BLaER1 (cell line): Measurements from ENCODE around the gene DTX1.

Source experiments
- H3K27ac ChIP-seq: shearing (Covaris generic); formaldehyde crosslinking; 2 replicates; pipeline ENCODE4 v1.8.1; 2022
- H3K27me3 ChIP-seq: shearing (Covaris generic); formaldehyde crosslinking; 2 replicates; pipeline ENCODE4 v1.8.1; 2022
- H3K36me3 ChIP-seq: shearing (Covaris generic); formaldehyde crosslinking; 2 replicates; pipeline ENCODE4 v1.8.1; 2022
- H3K4me1 ChIP-seq: shearing (Covaris generic); formaldehyde crosslinking; 2 replicates; pipeline ENCODE4 v1.8.1; 2022
- H3K4me2 ChIP-seq: shearing (Covaris generic); formaldehyde crosslinking; 2 replicates; pipeline ENCODE4 v1.8.1; 2022
- H3K4me3 ChIP-seq: shearing (Covaris generic); formaldehyde crosslinking; 2 replicates; pipeline ENCODE4 v1.8.1; 2022
- H3K9ac ChIP-seq: shearing (Covaris generic); formaldehyde crosslinking; 2 replicates; pipeline ENCODE4 v1.8.1; 2022
- H3K9me3 ChIP-seq: shearing (Covaris generic); formaldehyde crosslinking; 2 replicates; pipeline ENCODE4 v1.8.1; 2022
- H4K20me1 ChIP-seq: shearing (Covaris generic); formaldehyde crosslinking; 2 replicates; pipeline ENCODE4 v1.8.1; 2022
- Cebpa-rat ChIP-seq: shearing (Covaris generic); IDR thresholded peaks from 2 replicates; pipeline ENCODE4 v1.8.1; 2022

The DTX1 gene

DNA sequence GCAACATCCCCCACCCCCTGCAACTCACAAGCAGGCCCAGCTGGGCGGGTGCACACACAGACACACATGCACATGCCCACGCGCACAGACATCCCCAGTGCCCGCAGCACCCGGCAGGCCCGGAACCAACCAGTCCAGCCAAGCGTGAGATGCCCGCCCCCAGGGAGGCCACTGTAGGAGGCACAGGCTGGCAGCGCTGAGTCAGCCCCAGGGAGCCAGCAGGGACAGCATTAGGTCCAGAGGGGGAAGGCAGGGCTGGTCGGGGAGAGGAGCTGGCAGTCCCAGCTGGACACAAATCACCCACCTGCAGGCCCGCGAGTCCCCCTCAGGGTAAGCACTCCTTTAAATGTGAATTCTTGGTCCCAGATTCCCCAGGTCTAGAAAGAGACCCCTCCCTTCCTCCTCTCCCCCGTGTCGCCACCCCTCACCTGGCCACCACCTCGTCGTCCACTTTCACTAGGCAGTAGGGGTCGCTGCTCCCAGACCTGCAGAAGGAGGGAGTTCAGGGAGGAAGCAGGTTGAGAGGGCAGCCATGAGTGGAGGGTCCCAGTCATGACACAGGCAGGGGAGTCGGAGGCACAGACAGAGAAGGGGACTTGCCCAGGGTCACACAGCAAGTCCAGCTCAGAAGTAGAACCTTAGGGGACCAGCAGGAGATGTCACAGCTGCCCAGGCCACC lies 74.1 kb downstream of the DTX1 start:
- Histone ChIP-seq H3K27ac (peak overlapping the region; percentile 67), H3K9me3 (no peaks in the 10 kb centered on the region), H3K36me3 (peaks cover 22% of the 10 kb centered on the region; the same call in 1 of the 2 replicates), H4K20me1 (peaks cover 80% of the 10 kb centered on the region), H3K4me1 (peaks cover 80% of the 10 kb centered on the region), H3K4me2 (peak overlapping the region; percentile 92), H3K27me3 (peaks cover 10% of the 10 kb centered on the region; the same call in 1 of the 2 replicates), H3K4me3 (peak overlapping the region; percentile 46), H3K9ac (peak overlapping the region; percentile 65)
- TF ChIP-seq Cebpa-rat = no peak

DNA sequence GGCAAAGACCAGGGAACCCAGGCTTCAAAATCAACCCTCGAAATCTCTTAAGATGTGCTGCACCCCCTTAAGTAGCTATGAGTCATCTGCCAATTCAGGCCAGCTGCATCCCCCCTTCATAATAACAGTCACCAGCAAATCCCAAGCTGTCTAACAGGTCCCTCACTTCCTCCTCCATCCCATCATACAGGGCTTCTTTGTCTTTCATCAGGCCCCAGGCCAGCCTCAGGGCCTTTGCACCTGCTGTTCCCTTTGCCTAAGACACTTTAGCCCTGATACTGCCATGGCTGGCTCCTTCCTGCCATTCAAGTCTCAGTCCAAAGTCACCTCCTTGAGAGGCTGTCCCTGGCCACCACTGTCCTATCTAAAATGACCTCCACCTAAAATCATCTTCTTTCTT lies 75.0 kb downstream of the DTX1 start:
- Histone ChIP-seq H4K20me1 (peaks cover 72% of the 10 kb centered on the region), H3K9me3 (no peaks in the 10 kb centered on the region), H3K4me1 (peaks cover 89% of the 10 kb centered on the region), H3K4me3 (no peak overlapping the region), H3K27ac (peak overlapping the region; percentile 49; the same call in 1 of the 2 replicates), H3K4me2 (peak overlapping the region; percentile 92), H3K9ac (no peak overlapping the region), H3K27me3 (peaks cover 10% of the 10 kb centered on the region; the same call in 1 of the 2 replicates), H3K36me3 (peaks cover 13% of the 10 kb centered on the region; the same call in 1 of the 2 replicates)
- no peak for TF ChIP-seq Cebpa-rat

GRCh38 chr12:113133036-113133435 lies 76.5 kb downstream of the DTX1 start:
- Histone ChIP-seq H3K27me3 (peaks cover 10% of the 10 kb centered on the region; the same call in 1 of the 2 replicates), H4K20me1 (peaks cover 61% of the 10 kb centered on the region), H3K9me3 (no peaks in the 10 kb centered on the region), H3K36me3 (peaks cover under 1% of the 10 kb centered on the region; the same call in 1 of the 2 replicates), H3K27ac (peak overlapping the region; percentile 44; the same call in 1 of the 2 replicates), H3K4me2 (peak overlapping the region; percentile 92), H3K9ac (peak overlapping the region; percentile 80), H3K4me1 (peaks cover 97% of the 10 kb centered on the region), H3K4me3 (peak overlapping the region; percentile 81; the same call in 1 of the 2 replicates)
- TF ChIP-seq Cebpa-rat = no peak

DNA sequence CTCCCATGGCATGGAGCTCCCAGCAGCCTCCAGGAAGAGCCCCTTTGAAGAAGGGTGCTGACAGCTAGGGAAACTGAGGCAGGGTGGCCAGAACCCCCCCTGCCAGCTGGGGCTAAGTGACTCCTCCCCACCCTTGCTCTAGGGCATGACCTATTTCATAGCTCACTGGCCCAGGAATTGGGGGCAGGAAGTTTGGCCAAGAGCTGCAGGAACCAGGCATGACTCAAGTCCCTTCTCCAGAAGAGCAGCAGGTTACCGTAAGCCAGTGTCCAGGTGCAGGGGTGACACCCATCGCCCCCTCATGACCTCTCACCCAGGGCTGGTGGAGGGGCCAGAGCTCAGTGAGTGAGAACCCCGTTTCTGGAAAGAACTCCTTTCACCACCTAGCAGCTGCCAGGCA lies 77.1 kb downstream of the DTX1 start:
- Histone ChIP-seq H3K36me3 (no peaks in the 10 kb centered on the region), H4K20me1 (peaks cover 55% of the 10 kb centered on the region), H3K4me1 (peaks cover 97% of the 10 kb centered on the region), H3K4me3 (peak overlapping the region; percentile 81), H3K4me2 (peak overlapping the region; percentile 92), H3K9me3 (no peaks in the 10 kb centered on the region), H3K27ac (peak overlapping the region; percentile 44), H3K9ac (peak overlapping the region; percentile 80), H3K27me3 (peaks cover 10% of the 10 kb centered on the region; the same call in 1 of the 2 replicates)
- no peak for TF ChIP-seq Cebpa-rat

DNA sequence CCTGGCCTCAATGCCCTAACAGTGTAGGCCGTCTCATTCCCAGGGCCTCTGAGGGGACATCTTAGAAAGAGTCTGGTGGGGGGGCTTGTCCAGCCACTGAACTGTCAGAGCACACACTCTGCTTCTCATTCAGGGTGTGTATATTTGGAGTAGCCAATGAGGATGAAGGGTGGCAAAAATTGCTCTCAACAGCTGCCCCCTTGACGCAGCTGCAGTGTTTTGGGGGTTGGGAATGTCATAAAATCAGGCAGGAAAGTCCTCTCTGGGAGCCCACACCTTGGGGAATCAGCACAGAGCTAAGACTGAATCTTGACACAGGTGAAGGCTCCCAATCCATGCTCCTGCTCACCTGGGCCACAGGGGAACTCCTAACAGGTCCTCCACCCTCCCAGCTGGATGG lies 77.5 kb downstream of the DTX1 start:
- Histone ChIP-seq H4K20me1 (peaks cover 51% of the 10 kb centered on the region), H3K9ac (peak overlapping the region; percentile 80), H3K4me2 (peak overlapping the region; percentile 92), H3K36me3 (no peaks in the 10 kb centered on the region), H3K27ac (peak overlapping the region; percentile 85; the same call in 1 of the 2 replicates), H3K27me3 (peaks cover 10% of the 10 kb centered on the region; the same call in 1 of the 2 replicates), H3K4me1 (peaks cover 97% of the 10 kb centered on the region), H3K9me3 (no peaks in the 10 kb centered on the region), H3K4me3 (peak overlapping the region; percentile 81)
- no peak for TF ChIP-seq Cebpa-rat

- Histone ChIP-seq H3K4me2 (peak overlapping the region; percentile 92), H3K36me3 (no peaks in the 10 kb centered on the region), H3K4me3 (peak overlapping the region; percentile 81), H3K9me3 (no peaks in the 10 kb centered on the region), H3K9ac (peak overlapping the region; percentile 80), H3K4me1 (peaks cover 96% of the 10 kb centered on the region), H3K27ac (peak overlapping the region; percentile 85), H4K20me1 (peaks cover 46% of the 10 kb centered on the region), H3K27me3 (peaks cover 10% of the 10 kb centered on the region; the same call in 1 of the 2 replicates)
- TF ChIP-seq Cebpa-rat = no peak
Observed at GRCh38 chr12:113134521-113134951, 78.0 kb downstream of the DTX1 start.

GRCh38 chr12:113135178-113136127 lies 78.9 kb downstream of the DTX1 start, which contains the start of gene RASAL1:
Gene RASAL1 (minus strand): TSS chr12:113135761. CDS start chr12:113135462, 299 bp downstream.
- Histone ChIP-seq H3K27ac (peak within 1 kb of the TSS; percentile 85), H3K4me1 (peaks cover 96% of the 10 kb centered on the region), H3K36me3 (no peaks in the 10 kb centered on the region), H4K20me1 (peaks cover 37% of the 10 kb centered on the region), H3K4me2 (peak within 1 kb of the TSS; percentile 92), H3K9me3 (no peaks in the 10 kb centered on the region), H3K9ac (peak within 1 kb of the TSS; percentile 80), H3K27me3 (peaks cover 10% of the 10 kb centered on the region; the same call in 1 of the 2 replicates), H3K4me3 (peak within 1 kb of the TSS; percentile 81)
- TF ChIP-seq Cebpa-rat = no peak

DNA sequence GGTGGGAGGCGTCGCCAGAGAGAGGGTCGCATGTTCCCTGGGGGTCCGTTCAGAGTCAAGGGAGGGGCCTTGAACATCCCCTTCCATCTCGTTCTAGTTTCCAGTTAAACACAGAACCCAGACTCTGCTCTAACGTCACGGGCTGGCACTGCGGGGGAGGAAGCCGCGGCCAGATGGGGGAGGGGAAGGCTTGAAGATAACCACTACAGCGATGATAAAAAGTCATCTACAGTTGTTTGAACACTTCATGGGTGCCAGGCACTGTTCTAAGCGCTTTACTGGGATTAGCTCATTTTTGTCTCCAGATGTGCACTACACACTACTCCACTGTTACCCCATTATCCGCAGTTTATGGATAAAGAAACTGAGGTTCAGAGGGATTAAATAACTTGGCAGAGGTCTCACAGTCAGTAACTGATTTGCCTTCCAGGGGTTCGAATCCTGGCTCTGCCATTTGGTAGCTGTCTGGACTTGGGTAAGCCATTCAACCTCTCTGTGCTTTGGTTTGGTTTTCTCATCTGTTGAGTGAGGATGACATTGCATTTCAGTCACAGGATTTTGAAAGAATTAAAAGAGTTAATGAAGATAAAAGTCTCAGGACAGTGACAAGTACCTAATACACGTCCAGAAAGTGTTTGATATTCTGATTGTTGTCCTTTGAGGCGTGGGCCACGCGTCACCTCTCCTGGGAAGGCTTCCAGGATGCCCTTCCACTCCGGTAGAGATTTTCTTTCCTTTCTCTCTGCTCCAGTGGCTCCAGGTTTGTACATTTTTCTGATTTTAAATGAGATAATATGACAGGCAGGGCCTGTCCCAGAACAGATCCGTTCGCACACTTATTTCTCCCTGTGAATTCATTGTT lies 79.8 kb downstream of the DTX1 start:
- Histone ChIP-seq H3K9me3 (no peaks in the 10 kb centered on the region), H3K27ac (peak overlapping the region; percentile 47), H3K4me1 (peaks cover 96% of the 10 kb centered on the region), H3K4me3 (peak overlapping the region; percentile 81), H4K20me1 (peaks cover 31% of the 10 kb centered on the region), H3K27me3 (peaks cover 10% of the 10 kb centered on the region; the same call in 1 of the 2 replicates), H3K9ac (no peak overlapping the region), H3K4me2 (peak overlapping the region; percentile 92), H3K36me3 (no peaks in the 10 kb centered on the region)
- no peak for TF ChIP-seq Cebpa-rat
